Liver (tissue), 9 donors: ENCODE results near the gene EIF2AK3. TPM values are rescaled to one million over a fixed set of nuclear protein-coding genes. Genes with fewer than 3 reads are reported as not detected.

Experiments used
- DNase-seq: peaks from one replicate; pipeline ENCODE4 v3.0.0-alpha.2; 2017; ENCODE audit warnings: low spot score
- H3K27ac ChIP-seq, 2 donors: one replicate each; pipeline ENCODE4 v1.7.0; 2013; ENCODE audit warnings: inconsistent platforms in 2 of 2, low read length in 2 of 2, control low read depth in 1 of 2, low read depth in 1 of 2, mild to moderate bottlenecking in 1 of 2
- H3K27me3 ChIP-seq, 4 donors: one replicate each; pipeline versions ENCODE4 v1.6.1 to v1.7.0; 2013; ENCODE audit warnings: low read length in 3 of 4, inconsistent platforms in 1 of 4, mild to moderate bottlenecking in 1 of 4, moderate library complexity in 1 of 4; ENCODE audit not compliant: control insufficient read depth in 4 of 4, insufficient read depth in 4 of 4
- H3K36me3 ChIP-seq, 4 donors: one replicate each; pipeline versions ENCODE4 v1.6.1 to v1.7.0; 2013; ENCODE audit warnings: low read length in 3 of 4, mild to moderate bottlenecking in 3 of 4, low read depth in 1 of 4, moderate library complexity in 1 of 4; ENCODE audit not compliant: control insufficient read depth in 4 of 4, insufficient read depth in 3 of 4
- H3K4me1 ChIP-seq, 4 donors: one replicate each; pipeline versions ENCODE4 v1.6.1 to v1.7.0; 2013; ENCODE audit warnings: low read length in 3 of 4, mild to moderate bottlenecking in 3 of 4, moderate library complexity in 1 of 4; ENCODE audit not compliant: control insufficient read depth in 4 of 4, insufficient read depth in 4 of 4
- H3K4me3 ChIP-seq, 3 donors: one replicate each; pipeline versions ENCODE4 v1.6.1 to v1.7.0; 2013; ENCODE audit warnings: low read length in 3 of 3, control low read depth in 1 of 3, low read depth in 1 of 3, mild to moderate bottlenecking in 1 of 3
- H3K9ac ChIP-seq, 2 donors: one replicate each; pipeline ENCODE4 v1.7.0; 2013; ENCODE audit warnings: low read length in 2 of 2, mild to moderate bottlenecking in 2 of 2, moderate library complexity in 2 of 2, control low read depth in 1 of 2, low read depth in 1 of 2
- H3K9me3 ChIP-seq, 4 donors: one replicate each; pipeline versions ENCODE4 v1.6.1 to v1.7.0; 2013; ENCODE audit warnings: low read length in 3 of 4; ENCODE audit not compliant: control insufficient read depth in 4 of 4
- EGR1 ChIP-seq, 2 donors: IDR thresholded peaks; 2 replicates each; pipeline ENCODE4 v1.6.1; 2016 to 2018; ENCODE audit warnings: antibody characterized with exemption in 2 of 2, low read depth in 2 of 2
- FOXA1 ChIP-seq: IDR thresholded peaks from 2 replicates; pipeline ENCODE4 v1.6.1; 2016; ENCODE audit warnings: antibody characterized with exemption
- HNF4A ChIP-seq, 2 donors: conservative IDR thresholded peaks; 2 replicates each; pipeline ENCODE4 v1.6.1; 2016; ENCODE audit warnings: antibody characterized with exemption in 2 of 2, mild to moderate bottlenecking in 2 of 2
- HNF4G ChIP-seq: IDR thresholded peaks from 2 replicates; pipeline ENCODE4 v1.6.1; 2016; ENCODE audit warnings: antibody characterized with exemption
- JUND ChIP-seq, 2 donors: IDR thresholded peaks; 2 replicates each; pipeline ENCODE4 v1.6.1; 2016; ENCODE audit warnings: antibody characterized with exemption in 2 of 2
- NR2F2 ChIP-seq: IDR thresholded peaks from 2 replicates; pipeline ENCODE4 v1.6.1; 2016; ENCODE audit warnings: antibody characterized with exemption
- RAD21 ChIP-seq, 2 donors: IDR thresholded peaks; 2 replicates each; pipeline ENCODE4 v1.6.1; 2016; ENCODE audit warnings: antibody characterized with exemption in 2 of 2, mild to moderate bottlenecking in 2 of 2
- RXRA ChIP-seq, 2 donors: IDR thresholded peaks; 2 replicates each; pipeline ENCODE4 v1.6.1; 2017 to 2018; ENCODE audit warnings: antibody characterized with exemption in 2 of 2, mild to moderate bottlenecking in 1 of 2
- SP1 ChIP-seq: IDR thresholded peaks from 2 replicates; pipeline ENCODE4 v1.6.1; 2018; ENCODE audit warnings: antibody characterized with exemption, mild to moderate bottlenecking
- TAF1 ChIP-seq: conservative IDR thresholded peaks from 2 replicates; pipeline ENCODE4 v1.6.1; 2016; ENCODE audit warnings: antibody characterized with exemption, mild to moderate bottlenecking
- YY1 ChIP-seq: IDR thresholded peaks from 2 replicates; pipeline ENCODE4 v1.6.1; 2016; ENCODE audit warnings: antibody characterized with exemption, mild to moderate bottlenecking
- ZBTB33 ChIP-seq: IDR thresholded peaks from 2 replicates; pipeline ENCODE4 v1.6.1; 2016; ENCODE audit warnings: antibody characterized with exemption
- WGBS: extraction: QIAGEN DNeasy Blood & Tissue Kit; methylation state at CpG from one replicate; pipeline ENCODE4 v1.1.7; 2013; 5-methylcytosine and 5-hydroxymethylcytosine counted together
- polyA plus RNA-seq, 2 donors: library from polyadenylated mRNA; stranded (reverse) in 1 of 2; unstranded in 1 of 2; fragments of 200-250 nt in 1 of 2; fragments of >200 nt in 1 of 2; fragmentation: Nextera tagmentation in 1 of 2; extraction: Ambion mirVana in 1 of 2; gene quantifications; one replicate each; pipeline versions ENCODE4 v1.2.1 to v1.2.3, GENCODE V29; 2013 to 2015
- total RNA-seq, 2 donors: library from RNA; depleted of rRNA; stranded (reverse); fragments of >200 nt; gene quantifications; one replicate each; pipeline ENCODE4 v1.2.3, GENCODE V29; 2014
- TF ChIP-seq, protein P1 (sequence below): fragments of 150-350 bp; IDR thresholded peaks from 2 replicates; pipeline ENCODE4 v1.5.1; 2017; ENCODE audit warnings: improper control_type of control experiment, low read depth, low read length; ENCODE audit not compliant: missing input control
- TF ChIP-seq, protein P2 (sequence below): IDR thresholded peaks from 2 replicates; pipeline ENCODE4 v1.6.1; 2016; ENCODE audit warnings: antibody characterized with exemption
- TF ChIP-seq, protein P3 (sequence below): IDR thresholded peaks from 2 replicates; pipeline ENCODE4 v1.6.1; 2016; ENCODE audit warnings: antibody characterized with exemption, mild to moderate bottlenecking
- TF ChIP-seq, protein P4 (sequence below): IDR thresholded peaks from 2 replicates; pipeline ENCODE4 v1.6.1; 2016; ENCODE audit warnings: antibody characterized with exemption
- donor health status: healthy.
- donor health status: healthy.
- donor health status: healthy.
- donor health status: healthy.
- donor health status: healthy.

Gene EIF2AK3
- total and polyA plus RNA-seq, 4 donors = 2.9 to 31.5 (median 9.2) TPM

GRCh38 chr2:88543541-88544057 is 83.7 kb downstream of the EIF2AK3 start:
- Histone ChIP-seq H3K9me3 (peaks cover 0 to 2% (median 0%) of the 10 kb centered on the region in 4 donors), H3K36me3 (no peaks in the 10 kb centered on the region), H3K4me1 (no peaks in the 10 kb centered on the region), H3K4me3 (no peak overlapping the region), H3K27me3 (no peaks in the 10 kb centered on the region), H3K9ac (no peak overlapping the region), H3K27ac (no peak overlapping the region)
- 82% methylated on average over 6 of the region's 6 CpGs for WGBS
- TF ChIP-seq RXRA (IDR thresholded peaks at IDR 0.05) (no peak), SP1 (no peak), RAD21 (IDR thresholded peaks at IDR 0.05) (no peak)
- no peak for DNase-seq

DNA sequence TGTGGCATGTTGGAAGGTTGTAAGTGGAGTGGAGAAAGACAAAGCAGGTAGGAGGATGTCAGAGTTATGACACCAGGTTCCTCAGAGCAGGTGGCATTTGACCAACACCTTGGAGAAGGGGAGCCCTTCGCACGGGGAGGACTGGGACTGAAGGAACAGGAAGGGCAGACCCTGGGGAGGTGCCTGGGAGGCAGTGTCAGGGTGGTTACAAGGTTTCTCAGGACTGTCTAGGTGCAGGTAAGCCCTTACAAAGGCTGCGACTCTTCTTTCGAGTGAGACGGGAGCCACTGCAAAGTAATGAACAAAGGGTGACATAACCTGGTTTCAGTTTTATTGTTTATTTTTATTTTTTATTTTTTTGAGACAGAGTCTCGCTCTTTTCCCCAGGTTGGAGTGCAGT is 84.6 kb downstream of the EIF2AK3 start:
- H3K36me3 ChIP-seq = no peaks in the 10 kb centered on the region
- H3K4me1 ChIP-seq = no peaks in the 10 kb centered on the region
- H3K9ac ChIP-seq = no peak overlapping the region
- no peak overlapping the region for H3K27ac ChIP-seq
- no peak overlapping the region for H3K4me3 ChIP-seq
- H3K9me3 ChIP-seq = peaks cover 0 to 2% (median 0%) of the 10 kb centered on the region in 4 donors
- no peaks in the 10 kb centered on the region for H3K27me3 ChIP-seq
- WGBS = 92% methylated on average over 6 of the region's 6 CpGs
- no peak for DNase-seq
- no peak for TF ChIP-seq TAF1
- TF ChIP-seq, protein P1, sequence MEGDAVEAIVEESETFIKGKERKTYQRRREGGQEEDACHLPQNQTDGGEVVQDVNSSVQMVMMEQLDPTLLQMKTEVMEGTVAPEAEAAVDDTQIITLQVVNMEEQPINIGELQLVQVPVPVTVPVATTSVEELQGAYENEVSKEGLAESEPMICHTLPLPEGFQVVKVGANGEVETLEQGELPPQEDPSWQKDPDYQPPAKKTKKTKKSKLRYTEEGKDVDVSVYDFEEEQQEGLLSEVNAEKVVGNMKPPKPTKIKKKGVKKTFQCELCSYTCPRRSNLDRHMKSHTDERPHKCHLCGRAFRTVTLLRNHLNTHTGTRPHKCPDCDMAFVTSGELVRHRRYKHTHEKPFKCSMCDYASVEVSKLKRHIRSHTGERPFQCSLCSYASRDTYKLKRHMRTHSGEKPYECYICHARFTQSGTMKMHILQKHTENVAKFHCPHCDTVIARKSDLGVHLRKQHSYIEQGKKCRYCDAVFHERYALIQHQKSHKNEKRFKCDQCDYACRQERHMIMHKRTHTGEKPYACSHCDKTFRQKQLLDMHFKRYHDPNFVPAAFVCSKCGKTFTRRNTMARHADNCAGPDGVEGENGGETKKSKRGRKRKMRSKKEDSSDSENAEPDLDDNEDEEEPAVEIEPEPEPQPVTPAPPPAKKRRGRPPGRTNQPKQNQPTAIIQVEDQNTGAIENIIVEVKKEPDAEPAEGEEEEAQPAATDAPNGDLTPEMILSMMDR = no peak
- no peak for TF ChIP-seq RXRA (IDR thresholded peaks at IDR 0.05)
- TF ChIP-seq, protein P2, sequence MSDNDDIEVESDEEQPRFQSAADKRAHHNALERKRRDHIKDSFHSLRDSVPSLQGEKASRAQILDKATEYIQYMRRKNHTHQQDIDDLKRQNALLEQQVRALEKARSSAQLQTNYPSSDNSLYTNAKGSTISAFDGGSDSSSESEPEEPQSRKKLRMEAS = no peak
- TF ChIP-seq FOXA1 = no peak
- no peak for TF ChIP-seq ZBTB33
- TF ChIP-seq HNF4A (conservative IDR thresholded peaks at IDR 0.05) = no peak
- no peak for TF ChIP-seq EGR1 (IDR thresholded peaks at IDR 0.05; ENCODE audit: low read depth in 2 of 2)
- TF ChIP-seq, protein P3, sequence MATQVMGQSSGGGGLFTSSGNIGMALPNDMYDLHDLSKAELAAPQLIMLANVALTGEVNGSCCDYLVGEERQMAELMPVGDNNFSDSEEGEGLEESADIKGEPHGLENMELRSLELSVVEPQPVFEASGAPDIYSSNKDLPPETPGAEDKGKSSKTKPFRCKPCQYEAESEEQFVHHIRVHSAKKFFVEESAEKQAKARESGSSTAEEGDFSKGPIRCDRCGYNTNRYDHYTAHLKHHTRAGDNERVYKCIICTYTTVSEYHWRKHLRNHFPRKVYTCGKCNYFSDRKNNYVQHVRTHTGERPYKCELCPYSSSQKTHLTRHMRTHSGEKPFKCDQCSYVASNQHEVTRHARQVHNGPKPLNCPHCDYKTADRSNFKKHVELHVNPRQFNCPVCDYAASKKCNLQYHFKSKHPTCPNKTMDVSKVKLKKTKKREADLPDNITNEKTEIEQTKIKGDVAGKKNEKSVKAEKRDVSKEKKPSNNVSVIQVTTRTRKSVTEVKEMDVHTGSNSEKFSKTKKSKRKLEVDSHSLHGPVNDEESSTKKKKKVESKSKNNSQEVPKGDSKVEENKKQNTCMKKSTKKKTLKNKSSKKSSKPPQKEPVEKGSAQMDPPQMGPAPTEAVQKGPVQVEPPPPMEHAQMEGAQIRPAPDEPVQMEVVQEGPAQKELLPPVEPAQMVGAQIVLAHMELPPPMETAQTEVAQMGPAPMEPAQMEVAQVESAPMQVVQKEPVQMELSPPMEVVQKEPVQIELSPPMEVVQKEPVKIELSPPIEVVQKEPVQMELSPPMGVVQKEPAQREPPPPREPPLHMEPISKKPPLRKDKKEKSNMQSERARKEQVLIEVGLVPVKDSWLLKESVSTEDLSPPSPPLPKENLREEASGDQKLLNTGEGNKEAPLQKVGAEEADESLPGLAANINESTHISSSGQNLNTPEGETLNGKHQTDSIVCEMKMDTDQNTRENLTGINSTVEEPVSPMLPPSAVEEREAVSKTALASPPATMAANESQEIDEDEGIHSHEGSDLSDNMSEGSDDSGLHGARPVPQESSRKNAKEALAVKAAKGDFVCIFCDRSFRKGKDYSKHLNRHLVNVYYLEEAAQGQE = no peak
- TF ChIP-seq HNF4G = no peak
- TF ChIP-seq YY1 = no peak
- no peak for TF ChIP-seq SP1
- TF ChIP-seq NR2F2 = no peak
- TF ChIP-seq, protein P4, sequence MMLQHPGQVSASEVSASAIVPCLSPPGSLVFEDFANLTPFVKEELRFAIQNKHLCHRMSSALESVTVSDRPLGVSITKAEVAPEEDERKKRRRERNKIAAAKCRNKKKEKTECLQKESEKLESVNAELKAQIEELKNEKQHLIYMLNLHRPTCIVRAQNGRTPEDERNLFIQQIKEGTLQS = no peak
- TF ChIP-seq JUND (IDR thresholded peaks at IDR 0.05) = no peak
- no peak for TF ChIP-seq RAD21 (IDR thresholded peaks at IDR 0.05)
